Heart right ventricle (tissue), 16 donors: ENCODE results near the gene SAYSD1. TPM values are rescaled to one million over a fixed set of nuclear protein-coding genes. Genes with fewer than 3 reads are reported as not detected.

Experiments used
- ATAC-seq, 8 donors: fragments of 200-7000 bp; cut with Tn5 transposase; one replicate each; pipeline ENCODE4 v1.9.1; 2020; ENCODE audit warnings: mild to moderate bottlenecking in 8 of 8, moderate library complexity in 8 of 8, moderate number of reproducible peaks in 1 of 8
- DNase-seq, 2 donors: peaks; one replicate each; pipeline ENCODE4 v3.0.0-alpha.2; 2020
- H3K27ac ChIP-seq, 10 donors: fragments of 200-600 bp; sonication (generic) in 2 of 10; one replicate each; pipeline versions ENCODE4 v1.5.0 to v1.8.0; 2020 to 2022; ENCODE audit warnings: mild to moderate bottlenecking in 3 of 10
- H3K27me3 ChIP-seq, 7 donors: fragments of 200-600 bp; one replicate each; pipeline ENCODE4 v1.8.0; 2021 to 2022; ENCODE audit warnings: mild to moderate bottlenecking in 2 of 7
- H3K36me3 ChIP-seq, 9 donors: fragments of 200-600 bp; sonication (generic) in 1 of 9; one replicate each; pipeline versions ENCODE4 v1.5.0 to v1.8.0; 2020 to 2022; ENCODE audit warnings: mild to moderate bottlenecking in 2 of 9
- H3K4me1 ChIP-seq, 9 donors: fragments of 200-600 bp; sonication (generic) in 1 of 9; one replicate each; pipeline versions ENCODE4 v1.5.0 to v1.8.0; 2020 to 2022; ENCODE audit warnings: mild to moderate bottlenecking in 4 of 9
- H3K4me3 ChIP-seq, 10 donors: fragments of 200-600 bp; sonication (generic) in 2 of 10; one replicate each; pipeline versions ENCODE4 v1.5.0 to v1.8.0; 2020 to 2022; ENCODE audit warnings: mild to moderate bottlenecking in 7 of 10, moderate library complexity in 2 of 10
- H3K9me3 ChIP-seq, 11 donors: fragments of 200-600 bp in 10 of 11; sonication (generic) in 2 of 11; one replicate each; pipeline versions ENCODE4 v1.5.0 to v1.8.0; 2013 to 2022; ENCODE audit warnings: mild to moderate bottlenecking in 2 of 11, control low read depth in 1 of 11, moderate library complexity in 1 of 11
- WGBS, 2 donors: extraction: QIAGEN DNeasy Blood & Tissue Kit; methylation state at CpG; one replicate each; pipeline ENCODE4 v1.1.7; 2013; ENCODE audit warnings: inconsistent platforms in 1 of 2; 5-methylcytosine and 5-hydroxymethylcytosine counted together
- intact Hi-C, 10 donors: fragments of 100-400 bp; cut with DNase I; formaldehyde crosslinking; loops; one replicate each; pipeline versions ENCODE4 v1.11.1 to v1.14.2; 2022
- polyA plus RNA-seq, 2 donors: library from polyadenylated mRNA; stranded (reverse); fragments of 200-250 nt; gene quantifications; one replicate each; pipeline ENCODE4 v1.2.3, GENCODE V29; 2013
- total RNA-seq, 10 donors: library from RNA; stranded (reverse); fragmentation: NEBNext Ultra II Directional in 3 of 10; extraction: Animal tissue kit (Norgen Biotek cat#: 25700) in 3 of 10; gene quantifications; one replicate each; pipeline versions ENCODE4 v1.2.1 to v1.2.4, GENCODE V29; 2021 to 2023
- TF ChIP-seq, protein P1 (sequence below), 9 donors: fragments of 200-600 bp; sonication (generic) in 2 of 9; IDR thresholded peaks; one replicate each; pipeline versions ENCODE4 v1.5.0 to v1.8.0; 2021 to 2022; ENCODE audit warnings: antibody characterized with exemption in 9 of 9, mild to moderate bottlenecking in 5 of 9, moderate library complexity in 1 of 9
- donor health status: Arrhythmogenic right ventricular cardiomyopathy.
- donor health status: ischemic (EF 13 %, LVEDD 7.1; RV severe dilation, severe dysfunction).
- donor health status: healthy with polysubstance abuse.
- donor health status: DM: no; HTN: yes; CAD: no.
- donor health status: DM: no; HTN: no; CAD: no.
- donor health status: ischemic (EF 25% LVEDD 6.9; RV normal size, moderate dysfunction).
- donor health status: ischemic (EF 25% LVEDD 5.7; RV mildly dilated, moderate dysfunction).
- donor health status: healthy.
- donor health status: DM: yes; HTN: yes; CAD: no.
- donor health status: Ischemic cardiomyopathy.
- donor health status: ischemic (EF 35%, LVEDD 5.7; RV mildly dilated, moderate dysfunction).
- donor health status: nonischemic (EF 11% LVEDD 7.7; RV severe dilation, severe dysfunction).
- donor health status: DM: yes; HTN: yes; CAD: no.
- donor health status: PGD.
- donor health status: ischemic (EF 29% LVEDD 5.4; RV normal size, mild dysfunction).
- donor health status: nonischemic (EF 23%, LVEDD 6.1; RV moderate dilation, normal function).

Gene SAYSD1
- total and polyA plus RNA-seq, 12 donors = 6.4 to 11.5 (median 8.9) TPM

DNA sequence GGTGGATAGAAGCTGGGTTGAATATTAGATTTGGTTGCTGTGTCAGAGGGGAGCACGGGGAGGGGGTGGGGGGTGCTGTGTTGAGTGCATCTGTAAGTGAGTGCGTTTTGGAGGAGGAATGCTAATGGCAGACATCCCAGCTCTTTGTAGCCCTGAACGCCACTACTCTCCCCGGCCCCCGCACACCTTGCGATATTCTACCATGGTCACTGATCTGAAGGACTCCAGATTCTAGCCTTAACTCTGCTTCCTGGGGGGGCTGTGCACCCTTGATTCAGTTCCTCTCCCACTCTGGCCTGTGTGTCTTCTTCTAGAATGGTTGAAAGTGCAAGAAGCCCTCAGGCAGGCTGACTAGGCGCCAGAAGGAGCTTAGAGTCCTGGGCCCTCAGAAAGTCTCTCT is 59.3 kb downstream of the SAYSD1 start:
- no peak overlapping the region for H3K27ac ChIP-seq
- DNase-seq = no peak
- no peaks in the 10 kb centered on the region for H3K36me3 ChIP-seq
- TF ChIP-seq, protein P1, sequence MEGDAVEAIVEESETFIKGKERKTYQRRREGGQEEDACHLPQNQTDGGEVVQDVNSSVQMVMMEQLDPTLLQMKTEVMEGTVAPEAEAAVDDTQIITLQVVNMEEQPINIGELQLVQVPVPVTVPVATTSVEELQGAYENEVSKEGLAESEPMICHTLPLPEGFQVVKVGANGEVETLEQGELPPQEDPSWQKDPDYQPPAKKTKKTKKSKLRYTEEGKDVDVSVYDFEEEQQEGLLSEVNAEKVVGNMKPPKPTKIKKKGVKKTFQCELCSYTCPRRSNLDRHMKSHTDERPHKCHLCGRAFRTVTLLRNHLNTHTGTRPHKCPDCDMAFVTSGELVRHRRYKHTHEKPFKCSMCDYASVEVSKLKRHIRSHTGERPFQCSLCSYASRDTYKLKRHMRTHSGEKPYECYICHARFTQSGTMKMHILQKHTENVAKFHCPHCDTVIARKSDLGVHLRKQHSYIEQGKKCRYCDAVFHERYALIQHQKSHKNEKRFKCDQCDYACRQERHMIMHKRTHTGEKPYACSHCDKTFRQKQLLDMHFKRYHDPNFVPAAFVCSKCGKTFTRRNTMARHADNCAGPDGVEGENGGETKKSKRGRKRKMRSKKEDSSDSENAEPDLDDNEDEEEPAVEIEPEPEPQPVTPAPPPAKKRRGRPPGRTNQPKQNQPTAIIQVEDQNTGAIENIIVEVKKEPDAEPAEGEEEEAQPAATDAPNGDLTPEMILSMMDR (IDR thresholded peaks at IDR 0.05) = no peak
- ATAC-seq = no peak
- no peaks in the 10 kb centered on the region for H3K9me3 ChIP-seq
- H3K27me3 ChIP-seq = peaks cover 0 to 47% (median 1%) of the 10 kb centered on the region in 7 donors
- H3K4me3 ChIP-seq = no peak overlapping the region
- 64 to 69% methylated on average over 7 of the region's 7 CpGs for WGBS, 2 donors
- peaks cover 0 to under 1% (median 0%) of the 10 kb centered on the region in 9 donors for H3K4me1 ChIP-seq
- intact Hi-C loops = no loop called here

DNA sequence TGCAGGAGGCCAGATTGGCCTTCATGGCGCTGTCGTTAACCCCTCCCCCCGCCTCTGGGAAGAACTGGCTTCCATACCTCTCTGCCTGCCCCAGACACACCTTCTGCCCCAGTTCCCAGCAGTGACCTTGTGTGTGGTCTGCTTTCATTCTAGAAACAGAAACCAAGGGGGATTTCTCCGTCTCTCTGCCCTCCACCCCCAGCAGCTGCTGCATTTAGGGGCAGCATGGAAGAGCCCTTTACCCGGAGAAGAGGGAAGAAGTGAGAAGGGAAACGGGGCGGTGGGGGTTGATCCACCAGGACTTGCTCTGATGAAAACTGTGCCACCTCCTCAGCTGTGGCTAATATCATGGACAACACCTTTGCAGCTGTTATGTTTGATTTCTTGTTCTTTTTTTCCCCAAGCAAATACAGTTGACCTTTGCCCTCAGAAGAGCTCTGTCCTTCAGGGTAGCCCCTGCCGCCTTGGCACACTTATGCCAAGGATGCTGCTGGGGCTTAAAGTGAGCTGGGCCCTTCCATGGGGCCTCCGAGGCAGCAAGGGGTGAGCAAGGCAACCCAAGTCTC is 60.3 kb downstream of the SAYSD1 start:
- Histone ChIP-seq H3K27me3 (peaks cover 0 to 48% (median 11%) of the 10 kb centered on the region in 7 donors), H3K9me3 (no peaks in the 10 kb centered on the region), H3K27ac (no peak overlapping the region), H3K4me3 (no peak overlapping the region), H3K4me1 (no peaks in the 10 kb centered on the region), H3K36me3 (no peaks in the 10 kb centered on the region)
- DNase-seq = no peak
- ATAC-seq = no peak
- TF ChIP-seq, protein P1 (IDR thresholded peaks at IDR 0.05) = no peak
- 65 to 74% methylated on average over 9 of the region's 9 CpGs for WGBS, 2 donors
- intact Hi-C loops = no loop called here

Other genes with a start within 250 kb of the SAYSD1 start
- gene GLP1R, start 66.4 kb downstream of the SAYSD1 start, total RNA-seq = 1 to 10 TPM in 8 of 10 donors, under 1 TPM in 2; 0.58 to 5.9 (median 2.0) TPM
- 1 to 10 TPM in 1 of 2 donors, under 1 TPM in 1; 0.39 to 1.1 TPM for gene GLP1R, start 66.4 kb downstream of the SAYSD1 start, polyA plus RNA-seq
- 1 to 10 TPM in 1 of 10 donors, under 1 TPM in 8, not detected in 1; 0.06 to 1.1 (median 0.21) TPM for gene KCNK5, start 114.3 kb upstream of the SAYSD1 start, total RNA-seq
- under 1 TPM; 0.33 to 0.66 TPM for gene KCNK5, start 114.3 kb upstream of the SAYSD1 start, polyA plus RNA-seq
- gene KCNK17, start 199.2 kb upstream of the SAYSD1 start, total RNA-seq = under 1 TPM in 4 of 10 donors, not detected in 6; 0.13 to 0.39 (median 0.17) TPM
- under 1 TPM; 0.20 to 0.37 TPM for gene KCNK17, start 199.2 kb upstream of the SAYSD1 start, polyA plus RNA-seq
- gene KCNK16, start 207.5 kb upstream of the SAYSD1 start, total RNA-seq = not detected
- not detected for gene KCNK16, start 207.5 kb upstream of the SAYSD1 start, polyA plus RNA-seq